A673 (cell line): ENCODE data around the gene SLC36A3. TPM values are rescaled to one million over a fixed set of nuclear protein-coding genes. Genes with fewer than 3 reads are reported as not detected.

Experiments used
- BruUV-seq: library from RNA; stranded (reverse); fragments of 400-500 nt; replicated peaks from 2 replicates; lab custom pipeline; 2021; lab: Mats Ljungman, UMichigan
- CTCF ChIA-PET: fragments of 300-600 bp; sonication (Branson Sonifier 250); formaldehyde crosslinking; loops from one replicate; lab custom pipeline; 2022; ENCODE audit warnings: antibody characterized with exemption; lab: Charles Lee
- POLR2A ChIA-PET: fragments of 300-600 bp; sonication (Branson Sonifier 250); formaldehyde crosslinking; loops from one replicate; lab custom pipeline; 2022; ENCODE audit warnings: antibody characterized with exemption; ENCODE audit not compliant: low non-redundant PET; lab: Charles Lee
- DNase-seq: peaks from one replicate; pipeline ENCODE4 v3.0.0-alpha.2; 2015; ENCODE audit warnings: low spot score
- H3K27ac ChIP-seq: fragments of 200-600 bp; sonication (generic); 2 replicates; pipeline ENCODE4 v1.5.1; 2016; ENCODE audit warnings: mixed run types, low read depth, mild to moderate bottlenecking, mixed read lengths, antibody characterized with exemption, low read length; ENCODE audit not compliant: poor library complexity, severe bottlenecking
- H3K27me3 ChIP-seq: fragments of 200-600 bp; sonication (generic); replicated peaks from 2 replicates; pipeline ENCODE4 v1.6.1; 2017; ENCODE audit warnings: mixed run types, low read depth, mild to moderate bottlenecking, mixed read lengths, antibody characterized with exemption, low read length; ENCODE audit not compliant: insufficient read depth, poor library complexity
- H3K36me3 ChIP-seq: fragments of 200-600 bp; sonication (generic); 2 replicates; pipeline ENCODE4 v1.6.1; 2016; ENCODE audit warnings: mixed run types, mild to moderate bottlenecking, mixed read lengths, antibody characterized with exemption, low read length; ENCODE audit not compliant: insufficient read depth, poor library complexity, severe bottlenecking
- H3K4me1 ChIP-seq: fragments of 200-600 bp; sonication (generic); 2 replicates; pipeline ENCODE4 v1.6.1; 2017; ENCODE audit warnings: mixed run types, mild to moderate bottlenecking, mixed read lengths, antibody characterized with exemption, low read length; ENCODE audit not compliant: insufficient read depth, poor library complexity, severe bottlenecking
- H3K4me3 ChIP-seq: fragments of 200-600 bp; sonication (generic); 2 replicates; pipeline ENCODE4 v1.5.1; 2016; ENCODE audit warnings: low read depth, mixed run types, mild to moderate bottlenecking, mixed read lengths, low read length; ENCODE audit not compliant: poor library complexity, severe bottlenecking
- H3K9me3 ChIP-seq: fragments of 200-600 bp; sonication (generic); 2 replicates; pipeline ENCODE4 v1.6.1; 2016; ENCODE audit warnings: mixed run types, low read depth, mild to moderate bottlenecking, mixed read lengths, antibody characterized with exemption, low read length; ENCODE audit not compliant: poor library complexity, severe bottlenecking
- CTCF ChIP-seq: fragments of 300-800, 200-600 bp; sonication (generic); conservative IDR thresholded peaks from 2 replicates; pipeline ENCODE4 v1.5.1; 2017; ENCODE audit warnings: low read depth, mild to moderate bottlenecking, antibody characterized with exemption, low read length, moderate library complexity, mixed read lengths
- EZH2 ChIP-seq: fragments of 200-600 bp; sonication (generic); IDR thresholded peaks from 2 replicates; pipeline ENCODE4 v1.6.1; 2017; ENCODE audit warnings: borderline replicate concordance, low read depth, mild to moderate bottlenecking, mixed read lengths, antibody characterized with exemption, low read length; ENCODE audit not compliant: poor library complexity, severe bottlenecking
- intact Hi-C: fragments of 100-400 bp; cut with micrococcal nuclease; formaldehyde crosslinking; loops from one replicate; pipeline ENCODE4 v1.10.0; 2022; ENCODE audit not compliant: unreplicated experiment
- total RNA-seq: library from RNA; stranded (reverse); gene quantifications from 2 replicates; pipeline ENCODE4 v1.2.3, GENCODE V29; 2021

The SLC36A3 gene
- total RNA-seq, 1 experiment from 2014 or later = not detected

- CTCF ChIA-PET = interaction anchor here (1.0 to 1.5 kb wide), 4 partner anchors 12 to 336 kb away, joined by 3 to 6 read pairs (median 4); partner anchors contain the start of gene SLC36A3
- no peaks in the 10 kb centered on the region for H3K27me3 ChIP-seq
- BruUV-seq = no TSS peak
- no peak for TF ChIP-seq EZH2
- peak; percentile 93 for TF ChIP-seq CTCF
- intact Hi-C loops = loop anchor here (10.0 kb wide), 1 partner anchor 339 kb away; no protein-coding TSS in a partner anchor
- no peaks in the 10 kb centered on the region for H3K4me1 ChIP-seq
- no peak overlapping the region for H3K4me3 ChIP-seq
- POLR2A ChIA-PET = no interaction called here
- peak; percentile 64 for DNase-seq
- no peak overlapping the region for H3K27ac ChIP-seq
- no peaks in the 10 kb centered on the region for H3K9me3 ChIP-seq
- no peaks in the 10 kb centered on the region for H3K36me3 ChIP-seq
Observed at GRCh38 chr5:151315998-151316597, 12.5 kb upstream of the SLC36A3 start.

GRCh38 chr5:151313357-151313756, 9.8 kb upstream of the SLC36A3 start:
- no TSS peak for BruUV-seq
- CTCF ChIA-PET = no interaction called here
- Histone ChIP-seq H3K4me1 (no peaks in the 10 kb centered on the region), H3K36me3 (no peaks in the 10 kb centered on the region), H3K4me3 (no peak overlapping the region), H3K9me3 (no peaks in the 10 kb centered on the region), H3K27me3 (no peaks in the 10 kb centered on the region), H3K27ac (no peak overlapping the region)
- intact Hi-C loops = loop anchor here (10.0 kb wide), 1 partner anchor 341 kb away; no protein-coding TSS in a partner anchor
- no peak for DNase-seq
- POLR2A ChIA-PET = no interaction called here
- TF ChIP-seq EZH2 (no peak), CTCF (no peak)

- DNase-seq = no peak
- no peaks in the 10 kb centered on the region for H3K36me3 ChIP-seq
- CTCF ChIA-PET = no interaction called here
- TF ChIP-seq EZH2 = no peak
- TF ChIP-seq CTCF = no peak
- no peaks in the 10 kb centered on the region for H3K4me1 ChIP-seq
- peaks cover 2% of the 10 kb centered on the region for H3K27me3 ChIP-seq
- intact Hi-C loops = loop anchor here (10.0 kb wide), 1 partner anchor 342 kb away; no protein-coding TSS in a partner anchor
- POLR2A ChIA-PET = no interaction called here
- no peak overlapping the region for H3K4me3 ChIP-seq
- no TSS peak for BruUV-seq
- no peak overlapping the region for H3K27ac ChIP-seq
- no peaks in the 10 kb centered on the region for H3K9me3 ChIP-seq
Observed at GRCh38 chr5:151312756-151313324, 9.3 kb upstream of the SLC36A3 start.
